IPS DF 6.9 (cell line): ENCODE measurements around the gene HERPUD2.
"Not testable (repeated sequence)": the region's sequence is repeated elsewhere in the genome, so short reads cannot be mapped to it uniquely, and the experiment has no call there.

Experiments used
- DNase-seq: peaks from one replicate; pipeline ENCODE4 v3.0.0-alpha.2; 2013; ENCODE audit warnings: low read depth, low spot score
- H3K27ac ChIP-seq: one replicate; pipeline ENCODE4 v1.5.1; 2013; ENCODE audit warnings: low read length, control low read depth
- H3K27me3 ChIP-seq: 2 replicates; pipeline ENCODE4 v1.6.1; 2013; ENCODE audit warnings: mild to moderate bottlenecking, low read length; ENCODE audit not compliant: control insufficient read depth, insufficient read depth
- H3K36me3 ChIP-seq: 2 replicates; pipeline ENCODE4 v1.6.1; 2013; ENCODE audit warnings: low read length; ENCODE audit not compliant: control insufficient read depth, insufficient read depth
- H3K4me1 ChIP-seq: 2 replicates; pipeline ENCODE4 v1.6.1; 2013; ENCODE audit warnings: low read length; ENCODE audit not compliant: control insufficient read depth, insufficient read depth
- H3K4me3 ChIP-seq: 2 replicates; pipeline ENCODE4 v1.5.1; 2013; ENCODE audit warnings: mild to moderate bottlenecking, low read length
- H3K9me3 ChIP-seq: 2 replicates; pipeline ENCODE4 v1.6.1; 2013; ENCODE audit warnings: low read length, inconsistent platforms; ENCODE audit not compliant: control insufficient read depth, insufficient read depth
- WGBS: extraction: QIAGEN DNeasy Blood & Tissue Kit; methylation state at CpG from one replicate; pipeline ENCODE4 v1.1.7; 2013; ENCODE audit warnings: mixed read lengths, missing lambda C conversion rate; ENCODE audit not compliant: insufficient read length, insufficient coverage; 5-methylcytosine and 5-hydroxymethylcytosine counted together

HERPUD2 gene

DNA sequence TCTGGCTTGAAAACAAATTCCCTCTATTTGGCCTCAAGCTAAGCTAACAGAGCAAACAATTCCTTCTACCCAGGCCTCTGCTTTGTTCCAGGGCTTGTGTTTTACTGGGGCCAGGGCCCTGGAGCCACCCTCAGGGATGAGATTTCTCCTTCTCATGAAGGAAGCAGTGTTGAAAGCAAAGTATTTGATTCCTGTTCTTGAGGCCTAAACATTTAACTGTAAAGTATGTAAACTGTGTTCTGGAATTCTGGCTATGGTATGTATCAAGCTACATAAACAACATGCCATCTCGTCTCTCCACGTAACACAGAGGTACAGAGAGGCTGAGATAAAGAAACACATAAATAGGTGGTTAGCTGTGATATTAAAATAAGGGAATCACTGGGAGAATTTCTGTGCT, 81.8 kb downstream of the HERPUD2 start:
- DNase-seq = no peak
- no peak overlapping the region for H3K27ac ChIP-seq
- no peaks in the 10 kb centered on the region for H3K9me3 ChIP-seq

DNA sequence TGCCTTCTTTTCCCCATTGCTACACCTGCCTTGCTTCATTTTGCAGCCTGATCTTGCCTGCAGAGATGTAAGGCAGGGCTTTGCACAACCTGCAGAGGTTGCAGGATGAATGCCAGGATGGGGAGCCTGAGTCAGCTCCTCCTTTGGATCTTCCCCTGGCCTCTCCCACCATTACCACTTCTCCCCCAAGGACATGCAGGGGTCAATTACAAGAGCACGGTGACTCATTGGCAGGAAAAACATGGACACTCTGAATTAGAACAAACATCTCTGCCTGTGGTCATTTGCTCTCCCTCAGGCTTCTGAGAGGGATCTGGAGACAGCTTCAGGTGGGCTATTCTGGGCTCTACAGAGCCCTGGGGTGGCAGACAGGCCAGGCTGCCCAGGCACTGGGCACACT, 89.2 kb downstream of the HERPUD2 start:
- no CpG with 5 or more reads among the region's 1 CpG for WGBS
- Histone ChIP-seq H3K27ac (no peak overlapping the region), H3K36me3 (no peaks in the 10 kb centered on the region), H3K4me3 (no peak overlapping the region), H3K9me3 (no peaks in the 10 kb centered on the region), H3K27me3 (no peaks in the 10 kb centered on the region), H3K4me1 (0 out of 2 replicates have a peak, but pooled peaks cover 2% of the 10 kb centered on the region)
- DNase-seq = no peak

More for the DNA sequence above, 81.8 kb downstream of the HERPUD2 start:
- no peak overlapping the region for H3K4me3 ChIP-seq
- H3K36me3 ChIP-seq = no peaks in the 10 kb centered on the region
- no peaks in the 10 kb centered on the region for H3K27me3 ChIP-seq
- no CpG with 5 or more reads among the region's 2 CpGs for WGBS
- 0 out of 2 replicates have a peak, but pooled peaks cover 2% of the 10 kb centered on the region for H3K4me1 ChIP-seq

- Histone ChIP-seq H3K4me3 (no peak overlapping the region), H3K27ac (no peak overlapping the region)
- no peak for DNase-seq
Measured at GRCh38 chr7:35604595-35604994, 90.3 kb downstream of the HERPUD2 start.

DNA sequence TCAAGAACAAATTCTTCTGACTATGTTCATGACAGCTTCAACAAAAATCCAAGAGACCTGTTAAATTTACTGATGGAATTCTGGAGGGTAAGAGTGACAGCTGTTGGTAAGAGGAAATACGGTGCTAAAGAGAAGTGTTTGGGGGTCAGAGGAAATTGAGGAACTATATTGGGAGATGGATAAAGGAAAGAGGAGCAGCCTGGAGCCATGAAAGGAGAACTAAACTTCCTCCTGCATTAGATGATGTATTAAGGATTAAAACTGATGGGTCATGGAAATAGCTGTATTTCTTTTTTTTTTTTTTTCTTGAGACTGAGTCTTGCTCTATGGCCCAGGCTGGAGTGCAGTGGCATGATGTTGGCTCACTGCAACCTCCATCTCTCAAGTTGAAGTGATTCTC, 95.3 kb downstream of the HERPUD2 start:
- DNase-seq = no peak

More at GRCh38 chr7:35604595-35604994, 90.3 kb downstream of the HERPUD2 start:
- Histone ChIP-seq H3K27me3 (no peaks in the 10 kb centered on the region), H3K36me3 (no peaks in the 10 kb centered on the region), H3K9me3 (no peaks in the 10 kb centered on the region), H3K4me1 (0 out of 2 replicates have a peak, but pooled peaks cover 2% of the 10 kb centered on the region)

DNA sequence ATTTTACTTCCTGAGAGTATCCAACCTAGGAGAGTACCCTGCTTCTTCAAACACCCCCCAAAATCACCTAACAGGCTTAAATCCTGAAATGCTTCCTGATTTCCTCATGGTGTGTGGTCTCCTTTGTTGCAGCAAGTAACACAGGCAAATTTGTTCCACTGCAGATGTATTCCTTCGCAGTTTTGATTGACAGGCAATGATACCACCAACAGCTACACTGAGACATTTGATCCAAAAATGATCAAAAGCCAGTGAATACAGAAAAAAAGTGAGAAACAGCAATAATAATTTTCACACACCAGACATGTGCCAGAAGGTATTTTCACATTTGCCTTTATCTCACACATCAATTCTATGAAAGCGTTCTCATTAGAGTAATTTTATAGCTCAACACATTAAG, 95.9 kb downstream of the HERPUD2 start:
- no CpG with 5 or more reads among the region's 2 CpGs for WGBS
- Histone ChIP-seq H3K27me3 (no peaks in the 10 kb centered on the region), H3K9me3 (no peaks in the 10 kb centered on the region), H3K27ac (no peak overlapping the region), H3K36me3 (no peaks in the 10 kb centered on the region), H3K4me1 (no peaks in the 10 kb centered on the region), H3K4me3 (no peak overlapping the region)
- DNase-seq = no peak

More for the DNA sequence above, 95.3 kb downstream of the HERPUD2 start:
- H3K36me3 ChIP-seq = no peaks in the 10 kb centered on the region
- H3K4me1 ChIP-seq = no peaks in the 10 kb centered on the region
- WGBS = no CpG with 5 or more reads among the region's 1 CpG
- no peak overlapping the region for H3K27ac ChIP-seq
- H3K9me3 ChIP-seq = no peaks in the 10 kb centered on the region
- no peaks in the 10 kb centered on the region for H3K27me3 ChIP-seq
- no peak overlapping the region for H3K4me3 ChIP-seq

GRCh38 chr7:35596061-35596460, 98.9 kb downstream of the HERPUD2 start:
- H3K27ac ChIP-seq = no peak overlapping the region
- no CpG with 5 or more reads among the region's 2 CpGs for WGBS
- H3K4me3 ChIP-seq = no peak overlapping the region
- no peaks in the 10 kb centered on the region for H3K4me1 ChIP-seq
- no peak for DNase-seq
- no peaks in the 10 kb centered on the region for H3K9me3 ChIP-seq
- H3K36me3 ChIP-seq = no peaks in the 10 kb centered on the region
- no peaks in the 10 kb centered on the region for H3K27me3 ChIP-seq

- Histone ChIP-seq H3K4me1 (no peaks in the 10 kb centered on the region), H3K27me3 (no peaks in the 10 kb centered on the region), H3K9me3 (no peaks in the 10 kb centered on the region), H3K27ac (no peak overlapping the region), H3K4me3 (no peak overlapping the region), H3K36me3 (no peaks in the 10 kb centered on the region)
- DNase-seq = peak; percentile 31
- WGBS = no CpG with 5 or more reads among the region's 8 CpGs
Measured at GRCh38 chr7:35593899-35594298, 101.0 kb downstream of the HERPUD2 start.

DNA sequence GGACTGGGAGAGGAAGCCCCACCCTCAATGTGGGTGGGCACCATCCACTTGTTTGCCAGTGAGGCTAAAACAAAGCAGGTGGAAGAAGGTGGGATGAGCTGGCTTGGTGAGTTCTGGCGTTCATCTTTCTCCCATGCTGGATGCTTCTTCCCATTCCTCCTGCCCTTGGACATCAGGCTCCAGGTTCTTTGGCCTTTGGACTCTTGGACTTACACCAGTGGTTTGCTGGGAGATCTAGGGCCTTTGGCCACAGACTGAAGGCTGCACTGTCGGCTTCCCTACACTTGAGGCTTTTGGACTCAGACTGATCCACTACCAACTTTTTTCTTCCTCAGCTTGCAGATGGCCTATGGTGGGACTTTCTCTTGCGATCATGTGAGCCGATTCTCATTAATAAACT, 106.3 kb downstream of the HERPUD2 start:
- Histone ChIP-seq H3K36me3 (no peaks in the 10 kb centered on the region), H3K4me1 (no peaks in the 10 kb centered on the region), H3K27ac (no peak overlapping the region), H3K4me3 (no peak overlapping the region), H3K27me3 (no peaks in the 10 kb centered on the region), H3K9me3 (peaks cover 1% of the 10 kb centered on the region; the same call in 1 of the 2 replicates)
- WGBS = no CpG with 5 or more reads among the region's 4 CpGs
- DNase-seq = no peak

DNA sequence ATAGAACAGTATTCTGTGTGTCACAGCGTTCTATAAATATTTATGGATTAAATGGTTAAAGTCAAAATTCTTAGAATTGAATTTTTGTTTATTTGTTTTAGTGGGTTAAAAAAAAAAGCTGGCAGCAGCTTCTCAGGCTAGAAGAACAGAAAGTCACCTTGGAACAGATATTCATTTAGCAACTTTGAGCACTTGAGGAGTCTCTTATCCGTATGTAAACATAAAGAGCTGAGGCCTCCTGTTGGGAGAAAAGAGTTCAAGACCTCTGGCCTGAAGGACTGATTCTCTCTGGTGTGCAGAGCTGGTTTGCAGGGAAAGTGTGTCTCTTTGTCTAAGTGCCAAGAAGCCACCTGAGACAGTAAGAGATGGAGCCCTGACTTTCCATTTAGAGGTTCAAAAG, 109.9 kb downstream of the HERPUD2 start:
- no peaks in the 10 kb centered on the region for H3K27me3 ChIP-seq
- no peak overlapping the region for H3K27ac ChIP-seq
- H3K4me3 ChIP-seq = no peak overlapping the region
- H3K36me3 ChIP-seq = no peaks in the 10 kb centered on the region
- DNase-seq = no peak
- peaks cover 1% of the 10 kb centered on the region; the same call in 1 of the 2 replicates for H3K9me3 ChIP-seq
- H3K4me1 ChIP-seq = no peaks in the 10 kb centered on the region
- WGBS = 100% methylated on average over 1 of the region's 2 CpGs

- H3K4me1 ChIP-seq, H3K4me3 ChIP-seq, H3K36me3 ChIP-seq, DNase-seq, H3K27ac ChIP-seq, H3K9me3 ChIP-seq, H3K27me3 ChIP-seq: not testable (repeated sequence)
- whole genome bisulfite sequencing = 100% methylated on average over 2 of the region's 3 CpGs
Measured at GRCh38 chr7:35584533-35584932, 110.4 kb downstream of the HERPUD2 start.
